Measurements from ENCODE around the gene BCAS1.

Gene BCAS1

GRCh38 chr20:54061101-54061881, 9.1 kb downstream of the BCAS1 start:
- DNase-seq = no peak
- in situ Hi-C loops (cut with HindIII; ENCODE audit: low pct_ligation_motif_present, low pct_unique_long_range_greater_than_20kb, low sequenced_read_pairs) = no loop called here

GRCh38 chr20:54059691-54060364, 10.6 kb downstream of the BCAS1 start:
- DNase-seq = no peak
- in situ Hi-C loops (cut with HindIII; ENCODE audit: low pct_ligation_motif_present, low pct_unique_long_range_greater_than_20kb, low sequenced_read_pairs) = no loop called here

- no peak for DNase-seq
- in situ Hi-C loops (cut with HindIII; ENCODE audit: low pct_ligation_motif_present, low pct_unique_long_range_greater_than_20kb, low sequenced_read_pairs) = no loop called here
These were observed 11.8 kb downstream of the BCAS1 start for GRCh38 chr20:54058420-54059139.

GRCh38 chr20:54056762-54057639, 13.4 kb downstream of the BCAS1 start:
- in situ Hi-C loops (cut with HindIII; ENCODE audit: low pct_ligation_motif_present, low pct_unique_long_range_greater_than_20kb, low sequenced_read_pairs) = no loop called here
- peak; percentile 8 for DNase-seq

- DNase-seq = no peak
- in situ Hi-C loops (cut with HindIII; ENCODE audit: low pct_ligation_motif_present, low pct_unique_long_range_greater_than_20kb, low sequenced_read_pairs) = no loop called here
These were observed 15.9 kb downstream of the BCAS1 start for GRCh38 chr20:54054516-54054915.

GRCh38 chr20:54051068-54051467, 19.3 kb downstream of the BCAS1 start:
- DNase-seq = no peak
- in situ Hi-C loops (cut with HindIII; ENCODE audit: low pct_ligation_motif_present, low pct_unique_long_range_greater_than_20kb, low sequenced_read_pairs) = no loop called here

- no peak for DNase-seq
- in situ Hi-C loops (cut with HindIII; ENCODE audit: low pct_ligation_motif_present, low pct_unique_long_range_greater_than_20kb, low sequenced_read_pairs) = no loop called here
These were observed 21.4 kb downstream of the BCAS1 start for GRCh38 chr20:54048891-54049545.

- no peak for DNase-seq
- in situ Hi-C loops (cut with HindIII; ENCODE audit: low pct_ligation_motif_present, low pct_unique_long_range_greater_than_20kb, low sequenced_read_pairs) = no loop called here
These were observed 21.9 kb downstream of the BCAS1 start for GRCh38 chr20:54048481-54048880.

GRCh38 chr20:54047720-54048119, 22.7 kb downstream of the BCAS1 start:
- no peak for DNase-seq
- in situ Hi-C loops (cut with HindIII; ENCODE audit: low pct_ligation_motif_present, low pct_unique_long_range_greater_than_20kb, low sequenced_read_pairs) = no loop called here

- DNase-seq = no peak
- in situ Hi-C loops (cut with HindIII; ENCODE audit: low pct_ligation_motif_present, low pct_unique_long_range_greater_than_20kb, low sequenced_read_pairs) = no loop called here
These were observed 23.3 kb downstream of the BCAS1 start for GRCh38 chr20:54047048-54047447.

GRCh38 chr20:54044156-54044555, 26.2 kb downstream of the BCAS1 start:
- DNase-seq = no peak
- in situ Hi-C loops (cut with HindIII; ENCODE audit: low pct_ligation_motif_present, low pct_unique_long_range_greater_than_20kb, low sequenced_read_pairs) = no loop called here

GRCh38 chr20:54043076-54043967, 27.1 kb downstream of the BCAS1 start:
- no peak for DNase-seq
- in situ Hi-C loops (cut with HindIII; ENCODE audit: low pct_ligation_motif_present, low pct_unique_long_range_greater_than_20kb, low sequenced_read_pairs) = no loop called here

- DNase-seq = no peak
- in situ Hi-C loops (cut with HindIII; ENCODE audit: low pct_ligation_motif_present, low pct_unique_long_range_greater_than_20kb, low sequenced_read_pairs) = no loop called here
These were observed 28.4 kb downstream of the BCAS1 start for GRCh38 chr20:54042021-54042420.

GRCh38 chr20:54041336-54041735, 29.1 kb downstream of the BCAS1 start:
- in situ Hi-C loops (cut with HindIII; ENCODE audit: low pct_ligation_motif_present, low pct_unique_long_range_greater_than_20kb, low sequenced_read_pairs) = no loop called here
- no peak for DNase-seq

GRCh38 chr20:54040531-54040930, 29.9 kb downstream of the BCAS1 start:
- no peak for DNase-seq
- in situ Hi-C loops (cut with HindIII; ENCODE audit: low pct_ligation_motif_present, low pct_unique_long_range_greater_than_20kb, low sequenced_read_pairs) = no loop called here

GRCh38 chr20:54038961-54039360, 31.4 kb downstream of the BCAS1 start:
- in situ Hi-C loops (cut with HindIII; ENCODE audit: low pct_ligation_motif_present, low pct_unique_long_range_greater_than_20kb, low sequenced_read_pairs) = no loop called here
- no peak for DNase-seq

GRCh38 chr20:54037525-54037924, 32.9 kb downstream of the BCAS1 start:
- DNase-seq = no peak
- in situ Hi-C loops (cut with HindIII; ENCODE audit: low pct_ligation_motif_present, low pct_unique_long_range_greater_than_20kb, low sequenced_read_pairs) = no loop called here

Data from ACHN (cell line).